NCI-H1694 treated with DMSO at 0.1 percent for 48 hours (cell line): ENCODE data around the gene MAGEB18.

ENCODE experiments used
- DNase-seq: peaks from one replicate; lab custom pipeline; 2025; lab: John Stamatoyannopoulos, UW

Gene MAGEB18

DNA sequence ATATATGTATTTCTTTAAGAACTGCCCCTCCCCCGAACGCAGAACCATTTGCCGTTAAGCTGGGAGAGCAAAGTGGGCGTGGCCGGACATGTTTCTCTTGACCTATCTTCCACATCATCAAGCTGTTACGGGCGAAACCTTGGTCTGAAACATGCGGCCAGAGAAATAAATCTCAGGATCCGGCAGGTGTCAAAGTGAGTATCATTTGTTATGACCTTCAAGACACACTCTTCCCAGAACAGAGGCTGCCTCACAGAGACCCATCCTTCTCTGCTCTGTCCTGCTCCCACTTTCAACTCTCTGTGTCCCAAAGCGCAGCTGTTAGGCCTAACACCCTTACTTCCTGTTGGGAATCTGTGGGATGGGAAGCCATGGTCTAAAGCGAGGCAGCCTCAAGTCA, at the start of gene MAGEB18:
MAGEB18 (plus strand) TSS at position 70 of the 400 bp plus-strand sequence. CDS start 643 bp downstream, outside the sequence.
- no peak for DNase-seq

DNA sequence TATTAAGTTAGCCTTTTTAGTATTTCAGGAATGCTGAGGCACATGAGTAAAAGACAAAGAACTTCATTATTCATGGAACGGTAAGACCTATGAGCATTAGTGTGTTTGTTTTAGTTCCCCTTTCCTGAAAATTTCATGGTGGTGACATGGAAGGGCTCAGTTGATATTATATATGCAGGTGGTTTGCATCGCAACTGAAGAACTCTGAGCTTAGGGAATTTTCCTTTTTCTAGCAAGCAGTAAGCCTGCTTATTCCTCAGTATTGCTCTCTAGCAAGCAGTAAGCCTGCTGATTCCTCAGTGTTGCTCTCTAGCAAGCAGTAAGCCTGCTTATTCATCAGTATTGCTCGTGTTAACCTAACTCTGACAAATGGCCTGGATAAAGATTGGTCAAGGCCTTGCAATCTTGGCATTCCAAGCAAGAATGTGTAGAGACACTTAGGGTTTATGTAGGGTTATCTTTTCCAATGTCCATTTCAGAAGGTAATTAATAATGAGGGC, 37.7 kb upstream of the MAGEB18 start:
- DNase-seq: no peak

DNA sequence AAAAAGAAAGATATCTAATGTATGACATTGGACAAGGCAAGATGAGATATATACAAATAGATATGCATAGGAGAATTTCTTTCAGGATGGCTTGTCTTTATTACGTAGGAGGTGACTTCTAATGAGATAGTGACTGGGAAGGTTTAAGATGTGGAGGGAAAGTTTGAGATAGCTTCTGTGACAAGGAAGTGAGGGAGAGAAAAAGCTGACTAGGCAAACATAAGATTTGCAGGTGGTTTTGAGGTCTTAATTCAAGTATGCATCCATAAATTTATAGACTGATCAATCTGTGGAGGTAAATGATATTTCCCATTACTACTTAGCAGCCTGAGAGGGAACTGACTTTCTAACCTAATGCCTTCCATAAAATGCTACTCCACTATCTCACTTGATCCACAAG, 29.0 kb upstream of the MAGEB18 start:
- no peak for DNase-seq

DNA sequence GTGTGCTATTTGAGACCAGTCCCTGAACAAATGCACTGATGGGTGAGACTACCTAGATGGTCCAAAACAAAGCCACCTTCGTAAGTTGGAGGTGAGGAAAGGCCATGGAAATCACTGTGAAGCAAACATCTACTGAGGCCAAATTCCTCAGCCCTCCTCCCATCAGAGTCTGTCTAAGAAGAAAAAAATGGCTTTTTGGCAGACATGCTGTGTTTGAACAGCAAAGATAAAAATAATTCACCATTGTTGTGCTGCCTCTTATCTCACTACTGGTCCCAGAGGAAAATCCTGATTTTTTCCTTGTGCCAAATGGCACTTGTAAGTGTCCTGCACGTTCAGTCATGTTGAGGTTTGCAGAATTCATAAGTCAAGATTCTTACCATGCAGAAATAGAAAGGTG, 7.9 kb downstream of the MAGEB18 start:
- DNase-seq: no peak

DNA sequence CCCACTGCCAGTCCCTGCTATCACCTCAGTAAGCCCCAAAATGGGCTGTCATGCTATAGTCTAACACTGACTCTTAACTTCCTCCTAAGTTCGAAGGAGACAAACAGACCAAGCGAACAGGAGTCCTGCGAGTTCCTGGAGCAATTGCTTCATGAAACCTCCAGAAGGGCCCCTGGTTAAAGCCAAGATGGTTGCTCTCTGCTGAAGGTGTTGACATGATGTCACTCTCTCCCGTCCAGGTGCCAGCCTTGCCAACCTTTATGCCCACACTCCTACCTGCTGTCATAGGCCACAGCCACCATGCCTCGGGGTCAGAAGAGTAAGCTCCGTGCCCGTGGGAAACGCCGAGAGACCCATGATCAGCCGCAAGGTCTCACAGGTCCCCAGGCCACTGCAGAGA, 22.2 kb downstream of the MAGEB18 start, which contains the start of gene MAGEB6B:
MAGEB6B (plus strand) TSS at position 301 of the 400 bp plus-strand sequence; CDS start at position 301, 0 bp downstream.
- DNase-seq: no peak
